RCC 7860 (cell line): ENCODE results near the gene ZNF665.
A peak's percentile ranks its signal among the peaks of the same experiment; 100 is the strongest.
"Not testable (repeated sequence)": the region's sequence is repeated elsewhere in the genome, so short reads cannot be mapped to it uniquely, and the experiment has no call there.

Source experiments
- DNase-seq: peaks from one replicate; pipeline ENCODE4 v3.0.0-alpha.2; 2015; ENCODE audit warnings: low spot score
- FAIRE-seq: peaks from 2 replicates; lab custom pipeline; 2012; peaks lifted over from hg19 to GRCh38; lab: Jason Lieb, UNC

The ZNF665 gene

GRCh38 chr19:53192771-53193534, at the start of gene ZNF665:
Gene ZNF665 (minus strand): TSS chr19:53193358. CDS start chr19:53182898, 10,460 bp downstream.
- DNase-seq (peak; percentile 51), FAIRE-seq (no peak)

GRCh38 chr19:53237114-53237777, 44.1 kb upstream of the ZNF665 start:
- DNase-seq, result no peak
- no peak for FAIRE-seq

- no peak for FAIRE-seq
- DNase-seq, result no peak
These were observed 31.4 kb upstream of the ZNF665 start for GRCh38 chr19:53224606-53225005.

GRCh38 chr19:53222716-53223115, 29.6 kb upstream of the ZNF665 start:
- not testable (repeated sequence) for DNase-seq

GRCh38 chr19:53212703-53213320, 19.7 kb upstream of the ZNF665 start:
- DNase-seq (no peak), FAIRE-seq (no peak)

More at GRCh38 chr19:53222716-53223115, 29.6 kb upstream of the ZNF665 start:
- not testable (repeated sequence) for FAIRE-seq

GRCh38 chr19:53211554-53211953, 18.4 kb upstream of the ZNF665 start:
- DNase-seq, FAIRE-seq: not testable (repeated sequence)

GRCh38 chr19:53196777-53197396, 3.7 kb upstream of the ZNF665 start:
- no peak for FAIRE-seq
- DNase-seq, result no peak

- DNase-seq (peak; percentile 57), FAIRE-seq (peak; percentile 7)
These were observed 2.2 kb upstream of the ZNF665 start for GRCh38 chr19:53195265-53195903.

- DNase-seq, result no peak
- no peak for FAIRE-seq
These were observed 521 bp upstream of the ZNF665 start for GRCh38 chr19:53193535-53194222.

- DNase-seq (no peak), FAIRE-seq (no peak)
These were observed 2.9 kb downstream of the ZNF665 start for GRCh38 chr19:53190253-53190652.

- FAIRE-seq, DNase-seq: not testable (repeated sequence)
These were observed 3.4 kb downstream of the ZNF665 start for GRCh38 chr19:53189691-53190198.

- FAIRE-seq, DNase-seq: not testable (repeated sequence)
These were observed 7.8 kb downstream of the ZNF665 start for GRCh38 chr19:53185155-53185882.

- FAIRE-seq, result no peak
- no peak for DNase-seq
These were observed 9.9 kb downstream of the ZNF665 start for GRCh38 chr19:53183146-53183764.

GRCh38 chr19:53182202-53182601, 11.0 kb downstream of the ZNF665 start:
- DNase-seq (no peak), FAIRE-seq (no peak)

- FAIRE-seq (no peak), DNase-seq (no peak)
These were observed 15.2 kb downstream of the ZNF665 start for GRCh38 chr19:53177986-53178385.

GRCh38 chr19:53172889-53173288, 20.3 kb downstream of the ZNF665 start:
- FAIRE-seq (no peak), DNase-seq (no peak)

GRCh38 chr19:53165691-53166091, 27.5 kb downstream of the ZNF665 start:
- no peak for DNase-seq
- no peak for FAIRE-seq

- FAIRE-seq, result no peak
These were observed 32.0 kb downstream of the ZNF665 start for GRCh38 chr19:53161123-53161522.

GRCh38 chr19:53160350-53160749, 32.8 kb downstream of the ZNF665 start:
- no peak for FAIRE-seq
- no peak for DNase-seq

More at GRCh38 chr19:53161123-53161522, 32.0 kb downstream of the ZNF665 start:
- DNase-seq, result no peak
